HL-60 (cell line): ENCODE data around the gene SP140L.
"Not testable (repeated sequence)": the region's sequence is repeated elsewhere in the genome, so short reads cannot be mapped to it uniquely, and the experiment has no call there.

Experiments
- DNase-seq, 2 experiments: peaks; one replicate each; pipeline ENCODE4 v3.0.0-alpha.2; 2010 to 2020; ENCODE audit warnings: low read depth in 1 of 2, low spot score in 1 of 2
- H3K27ac ChIP-seq: fragments of 250-450 bp; sonication (Bioruptor Pico); replicated peaks from 2 replicates; pipeline ENCODE4 v1.5.1; 2020; ENCODE audit warnings: mild to moderate bottlenecking, moderate library complexity
- H3K27me3 ChIP-seq: fragments of 250-450 bp; sonication (Bioruptor Pico); 2 replicates; pipeline ENCODE4 v1.5.1; 2021; ENCODE audit warnings: mild to moderate bottlenecking, moderate library complexity; ENCODE audit not compliant: insufficient read depth, poor library complexity, severe bottlenecking
- H3K4me3 ChIP-seq: replicated peaks from 2 replicates; pipeline ENCODE4 v1.5.1; 2011; ENCODE audit warnings: mild to moderate bottlenecking, control low read depth, low read length; ENCODE audit not compliant: insufficient read depth
- GABPA ChIP-seq: IDR thresholded peaks from 2 replicates; pipeline ENCODE4 v1.6.1; 2012; ENCODE audit warnings: low read depth
- POLR2AphosphoS5 ChIP-seq: IDR thresholded peaks from 2 replicates; pipeline ENCODE4 v1.6.1; 2012; ENCODE audit warnings: low read depth
- SPI1 ChIP-seq: IDR thresholded peaks from 2 replicates; pipeline ENCODE4 v1.6.1; 2012; ENCODE audit warnings: low read depth, mild to moderate bottlenecking, borderline replicate concordance
- TF ChIP-seq, protein P1 (sequence below): IDR thresholded peaks from 2 replicates; pipeline ENCODE4 v1.6.1; 2012; ENCODE audit warnings: low read depth; ENCODE audit not compliant: insufficient replicate concordance
- TF ChIP-seq, protein P2 (sequence below): IDR thresholded peaks from one replicate; pipeline ENCODE4 v1.5.1; 2011; ENCODE audit warnings: low read length, control low read depth, inconsistent platforms; ENCODE audit not compliant: insufficient read depth

SP140L gene

DNA sequence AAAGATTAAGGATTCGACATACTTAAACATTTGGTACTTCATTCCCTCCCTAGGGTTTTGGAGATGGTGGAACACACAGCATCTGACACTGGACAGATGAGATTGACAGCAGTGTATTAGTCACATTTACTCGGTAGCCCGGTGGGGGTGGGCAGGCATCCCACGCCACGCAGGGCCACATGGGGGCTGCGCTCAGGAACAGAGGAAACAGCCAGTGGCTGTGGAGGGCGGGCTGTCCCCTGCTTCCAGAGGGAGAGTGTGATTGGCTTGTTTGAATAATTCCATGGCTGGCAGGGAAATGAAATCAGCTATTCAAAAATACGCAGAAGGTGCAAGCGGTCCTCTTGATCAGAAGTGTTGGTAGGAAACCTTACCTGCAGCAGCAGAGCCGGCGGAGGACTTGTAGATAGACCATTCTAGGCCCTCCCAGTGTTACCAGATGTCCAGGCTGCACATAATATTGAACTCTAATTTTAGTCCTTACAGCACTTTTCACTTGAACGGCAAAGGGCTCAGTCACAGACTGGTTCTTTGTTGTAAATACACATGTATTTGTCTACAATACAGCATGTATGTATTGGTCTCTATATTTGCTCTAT, 18.5 kb upstream of the SP140L start:
- Histone ChIP-seq H3K27me3 (no peaks in the 10 kb centered on the region), H3K27ac (no peak overlapping the region), H3K4me3 (no peak overlapping the region)
- DNase-seq, result no peak
- TF ChIP-seq POLR2AphosphoS5 (no peak), SPI1 (no peak), GABPA (no peak)
- TF ChIP-seq, protein P1, sequence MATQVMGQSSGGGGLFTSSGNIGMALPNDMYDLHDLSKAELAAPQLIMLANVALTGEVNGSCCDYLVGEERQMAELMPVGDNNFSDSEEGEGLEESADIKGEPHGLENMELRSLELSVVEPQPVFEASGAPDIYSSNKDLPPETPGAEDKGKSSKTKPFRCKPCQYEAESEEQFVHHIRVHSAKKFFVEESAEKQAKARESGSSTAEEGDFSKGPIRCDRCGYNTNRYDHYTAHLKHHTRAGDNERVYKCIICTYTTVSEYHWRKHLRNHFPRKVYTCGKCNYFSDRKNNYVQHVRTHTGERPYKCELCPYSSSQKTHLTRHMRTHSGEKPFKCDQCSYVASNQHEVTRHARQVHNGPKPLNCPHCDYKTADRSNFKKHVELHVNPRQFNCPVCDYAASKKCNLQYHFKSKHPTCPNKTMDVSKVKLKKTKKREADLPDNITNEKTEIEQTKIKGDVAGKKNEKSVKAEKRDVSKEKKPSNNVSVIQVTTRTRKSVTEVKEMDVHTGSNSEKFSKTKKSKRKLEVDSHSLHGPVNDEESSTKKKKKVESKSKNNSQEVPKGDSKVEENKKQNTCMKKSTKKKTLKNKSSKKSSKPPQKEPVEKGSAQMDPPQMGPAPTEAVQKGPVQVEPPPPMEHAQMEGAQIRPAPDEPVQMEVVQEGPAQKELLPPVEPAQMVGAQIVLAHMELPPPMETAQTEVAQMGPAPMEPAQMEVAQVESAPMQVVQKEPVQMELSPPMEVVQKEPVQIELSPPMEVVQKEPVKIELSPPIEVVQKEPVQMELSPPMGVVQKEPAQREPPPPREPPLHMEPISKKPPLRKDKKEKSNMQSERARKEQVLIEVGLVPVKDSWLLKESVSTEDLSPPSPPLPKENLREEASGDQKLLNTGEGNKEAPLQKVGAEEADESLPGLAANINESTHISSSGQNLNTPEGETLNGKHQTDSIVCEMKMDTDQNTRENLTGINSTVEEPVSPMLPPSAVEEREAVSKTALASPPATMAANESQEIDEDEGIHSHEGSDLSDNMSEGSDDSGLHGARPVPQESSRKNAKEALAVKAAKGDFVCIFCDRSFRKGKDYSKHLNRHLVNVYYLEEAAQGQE, result no peak
- TF ChIP-seq, protein P2, sequence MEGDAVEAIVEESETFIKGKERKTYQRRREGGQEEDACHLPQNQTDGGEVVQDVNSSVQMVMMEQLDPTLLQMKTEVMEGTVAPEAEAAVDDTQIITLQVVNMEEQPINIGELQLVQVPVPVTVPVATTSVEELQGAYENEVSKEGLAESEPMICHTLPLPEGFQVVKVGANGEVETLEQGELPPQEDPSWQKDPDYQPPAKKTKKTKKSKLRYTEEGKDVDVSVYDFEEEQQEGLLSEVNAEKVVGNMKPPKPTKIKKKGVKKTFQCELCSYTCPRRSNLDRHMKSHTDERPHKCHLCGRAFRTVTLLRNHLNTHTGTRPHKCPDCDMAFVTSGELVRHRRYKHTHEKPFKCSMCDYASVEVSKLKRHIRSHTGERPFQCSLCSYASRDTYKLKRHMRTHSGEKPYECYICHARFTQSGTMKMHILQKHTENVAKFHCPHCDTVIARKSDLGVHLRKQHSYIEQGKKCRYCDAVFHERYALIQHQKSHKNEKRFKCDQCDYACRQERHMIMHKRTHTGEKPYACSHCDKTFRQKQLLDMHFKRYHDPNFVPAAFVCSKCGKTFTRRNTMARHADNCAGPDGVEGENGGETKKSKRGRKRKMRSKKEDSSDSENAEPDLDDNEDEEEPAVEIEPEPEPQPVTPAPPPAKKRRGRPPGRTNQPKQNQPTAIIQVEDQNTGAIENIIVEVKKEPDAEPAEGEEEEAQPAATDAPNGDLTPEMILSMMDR, result no peak

DNA sequence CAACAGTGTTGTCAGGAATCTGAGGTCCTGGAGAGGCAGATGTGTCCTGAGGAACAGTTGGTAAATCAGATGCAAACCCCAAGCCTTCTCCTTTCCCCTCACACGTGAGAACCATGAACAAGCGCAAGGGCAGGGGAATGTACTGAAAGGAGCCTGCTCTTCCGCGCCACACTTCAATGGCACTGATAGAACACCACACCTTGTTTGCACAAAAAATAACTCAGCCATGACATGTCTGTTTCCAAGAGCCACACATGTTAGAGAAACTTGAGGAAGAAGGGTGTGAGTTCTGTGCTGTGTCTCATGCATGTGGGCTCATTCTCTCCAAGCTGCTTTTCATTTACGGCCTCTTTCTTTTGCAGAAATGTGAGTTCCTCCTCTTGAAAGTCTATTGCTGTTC, 16.2 kb upstream of the SP140L start:
- not testable (repeated sequence) for DNase-seq, H3K27me3 ChIP-seq

DNA sequence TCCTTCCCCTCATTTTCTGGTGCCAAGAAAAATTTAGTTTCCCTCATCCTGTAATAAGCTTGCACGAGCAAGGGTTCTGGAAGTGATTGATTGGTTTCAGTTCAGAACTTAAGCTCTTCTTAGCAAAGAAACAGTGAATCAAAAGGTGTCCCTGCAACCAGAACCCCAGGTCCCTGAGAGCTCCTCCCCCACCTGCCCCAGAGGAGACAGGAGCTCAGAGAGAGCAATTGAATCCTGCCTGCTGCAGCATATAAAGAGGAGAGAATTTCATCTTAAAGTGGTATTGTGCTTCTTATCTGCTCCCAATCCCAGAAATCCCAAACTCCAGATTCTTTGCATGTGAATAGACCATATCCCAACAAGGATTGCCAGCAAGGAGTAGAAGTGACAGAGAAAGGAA, 15.4 kb upstream of the SP140L start:
- H3K27me3 ChIP-seq, H3K27ac ChIP-seq, H3K4me3 ChIP-seq, DNase-seq: not testable (repeated sequence)

More for the DNA sequence above, 16.2 kb upstream of the SP140L start:
- H3K4me3 ChIP-seq, H3K27ac ChIP-seq: not testable (repeated sequence)

DNA sequence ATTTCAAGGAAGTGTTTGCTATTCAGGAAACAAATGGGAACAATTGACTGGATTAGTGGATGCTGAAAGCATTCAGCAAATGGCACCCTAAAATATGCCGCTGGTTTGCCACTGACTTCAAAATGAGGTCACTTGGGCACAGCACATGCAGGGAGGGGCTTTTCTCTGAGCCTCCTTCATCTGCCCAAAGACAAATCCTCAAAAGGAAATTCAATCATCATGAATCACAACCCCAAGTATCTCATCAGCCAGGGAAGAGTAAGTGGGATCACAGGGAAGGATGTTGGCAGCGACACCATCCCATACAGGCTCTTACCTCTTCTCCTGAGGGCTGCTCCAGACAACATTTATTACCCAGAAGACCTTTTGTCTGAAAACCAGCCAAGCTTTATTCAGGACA, 14.4 kb upstream of the SP140L start:
- Histone ChIP-seq H3K27ac (no peak overlapping the region), H3K4me3 (no peak overlapping the region), H3K27me3 (no peaks in the 10 kb centered on the region)
- no peak for DNase-seq
- TF ChIP-seq POLR2AphosphoS5 (no peak), GABPA (no peak), SPI1 (no peak)
- TF ChIP-seq, protein P2, result no peak
- TF ChIP-seq, protein P1, result no peak

DNA sequence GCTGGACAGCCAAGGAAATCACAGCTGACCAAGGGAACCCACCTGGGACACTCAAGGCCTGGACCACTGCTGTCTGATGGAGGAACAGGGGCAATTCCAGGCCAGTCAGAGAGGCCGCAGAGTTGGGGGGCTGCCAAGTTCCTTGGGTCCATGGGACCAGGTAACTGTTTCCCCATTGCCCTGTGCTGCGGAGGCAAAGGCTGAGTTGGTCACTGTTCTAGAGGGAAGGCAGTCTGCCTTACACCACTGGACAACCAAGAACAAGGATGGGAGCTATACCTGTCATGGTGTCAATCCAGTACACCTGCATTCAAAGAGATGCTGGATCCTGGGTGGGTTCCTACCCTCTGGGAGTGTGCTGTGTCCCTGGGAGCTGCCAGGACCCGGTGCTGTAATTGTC, 9.6 kb upstream of the SP140L start:
- DNase-seq, result no peak
- Histone ChIP-seq H3K27me3 (no peaks in the 10 kb centered on the region), H3K27ac (no peak overlapping the region), H3K4me3 (no peak overlapping the region)
- no peak for TF ChIP-seq SPI1
- TF ChIP-seq GABPA, result no peak
- TF ChIP-seq, protein P1, result no peak
- TF ChIP-seq, protein P2, result no peak
- no peak for TF ChIP-seq POLR2AphosphoS5
